Measurements from ENCODE around the gene ZNF277.

ZNF277 gene

GRCh38 chr7:112206238-112206990 lies at the start of gene ZNF277, which contains the start of gene DOCK4:
Gene ZNF277, plus strand, starts transcription at chr7:112206695. Its CDS starts 22 bp downstream, at chr7:112206717.
Gene DOCK4, minus strand, starts transcription at chr7:112206399. Its CDS starts 261 bp downstream, at chr7:112206138.
- peak; percentile 100 for DNase-seq

DNA sequence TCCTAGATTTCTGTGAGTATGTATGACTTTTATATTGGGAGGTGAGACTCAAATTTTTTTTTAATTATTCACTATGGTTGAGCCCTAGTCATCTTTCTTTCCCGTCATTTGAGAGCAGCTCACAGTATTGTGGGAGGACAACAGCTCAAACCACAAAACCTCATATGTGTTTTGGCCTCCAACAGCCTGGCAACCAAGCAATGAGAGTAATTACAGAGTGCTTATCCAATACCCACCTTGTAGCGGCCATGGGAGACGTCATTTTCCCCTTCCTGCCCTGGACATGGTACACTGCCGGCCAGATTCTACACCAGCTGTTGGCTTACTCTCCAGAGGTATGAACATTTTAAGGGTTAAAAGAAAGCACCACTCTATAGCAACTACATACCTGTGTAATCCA lies 49.4 kb upstream of the ZNF277 start:
- no peak for DNase-seq

DNA sequence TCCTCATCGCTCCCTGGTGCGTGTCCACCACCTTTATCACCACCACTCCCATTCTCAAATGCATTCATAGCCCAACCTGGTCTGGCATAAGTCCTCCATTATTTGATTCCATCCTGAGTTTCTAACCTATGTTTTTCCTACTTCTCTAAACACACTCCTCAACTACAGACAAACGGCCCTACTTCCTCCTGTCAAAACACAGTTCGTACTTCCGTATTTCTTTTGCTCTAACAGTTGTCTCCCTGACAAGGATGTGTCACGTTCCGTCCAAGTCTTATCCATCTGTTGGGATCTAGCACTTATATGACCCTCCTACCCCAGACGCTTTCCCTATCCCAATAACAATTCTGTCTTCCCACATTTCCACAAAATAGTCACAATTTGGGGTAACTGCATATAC lies 47.1 kb upstream of the ZNF277 start:
- DNase-seq = no peak

- DNase-seq = no peak
These were observed 46.2 kb upstream of the ZNF277 start for GRCh38 chr7:112160130-112160770.

DNA sequence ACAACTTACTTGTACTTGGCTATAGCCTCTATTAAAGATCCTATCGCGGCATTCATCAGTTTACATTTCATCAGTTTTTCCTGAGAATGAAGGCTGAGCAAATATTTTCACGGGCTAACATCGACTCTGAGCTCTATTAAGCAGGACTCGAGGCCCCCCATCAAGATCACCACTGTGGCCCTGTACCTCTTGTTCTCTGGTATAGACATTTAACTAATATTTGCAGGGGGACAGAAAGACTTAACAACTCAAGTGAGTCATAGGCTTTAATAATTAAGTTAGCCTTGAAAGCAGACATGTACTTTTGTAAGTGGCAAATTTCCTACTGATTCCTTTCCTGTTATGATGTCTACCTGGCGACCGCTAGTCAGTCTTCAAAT lies 45.7 kb upstream of the ZNF277 start:
- DNase-seq = no peak

DNA sequence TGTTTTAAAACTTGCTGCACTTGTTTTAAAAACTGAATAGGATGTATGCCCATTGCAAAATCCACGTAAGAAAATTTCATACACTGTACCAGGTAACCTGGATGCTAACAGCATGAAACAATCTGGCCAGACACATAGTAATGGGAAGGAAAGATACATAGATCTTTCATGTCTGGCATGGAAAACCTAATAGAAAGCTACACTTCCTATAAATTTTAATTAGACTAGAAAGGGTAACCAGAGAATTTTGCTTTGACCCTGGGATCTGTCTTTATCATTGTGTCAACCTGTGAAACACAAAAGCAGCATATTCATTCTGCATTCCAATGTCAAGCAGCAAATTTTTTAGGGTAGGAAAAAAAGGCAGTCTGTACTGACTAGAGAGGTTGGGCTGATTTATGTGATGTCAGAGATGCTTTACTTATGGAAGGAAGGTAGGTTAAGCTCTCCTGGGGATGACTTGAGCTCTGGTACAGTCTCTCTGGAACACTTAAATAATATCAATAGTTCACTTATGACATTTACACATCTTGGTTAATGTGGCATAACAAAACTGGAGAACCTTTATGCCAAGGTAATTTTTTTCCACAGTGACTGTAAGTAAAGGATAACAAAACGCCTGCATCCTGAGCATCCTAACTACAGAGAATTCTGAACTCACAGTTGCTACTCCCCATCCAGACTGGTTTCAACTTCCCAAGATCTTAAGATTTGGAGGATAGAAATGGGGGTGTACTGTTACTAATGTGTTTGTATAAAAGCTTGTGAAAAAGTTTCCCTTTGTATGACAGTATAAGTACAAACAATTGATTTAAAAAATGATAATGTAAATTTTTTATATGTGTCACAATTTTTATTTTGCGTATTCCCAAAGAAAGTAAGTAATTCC lies 45.0 kb upstream of the ZNF277 start:
- DNase-seq = no peak

DNA sequence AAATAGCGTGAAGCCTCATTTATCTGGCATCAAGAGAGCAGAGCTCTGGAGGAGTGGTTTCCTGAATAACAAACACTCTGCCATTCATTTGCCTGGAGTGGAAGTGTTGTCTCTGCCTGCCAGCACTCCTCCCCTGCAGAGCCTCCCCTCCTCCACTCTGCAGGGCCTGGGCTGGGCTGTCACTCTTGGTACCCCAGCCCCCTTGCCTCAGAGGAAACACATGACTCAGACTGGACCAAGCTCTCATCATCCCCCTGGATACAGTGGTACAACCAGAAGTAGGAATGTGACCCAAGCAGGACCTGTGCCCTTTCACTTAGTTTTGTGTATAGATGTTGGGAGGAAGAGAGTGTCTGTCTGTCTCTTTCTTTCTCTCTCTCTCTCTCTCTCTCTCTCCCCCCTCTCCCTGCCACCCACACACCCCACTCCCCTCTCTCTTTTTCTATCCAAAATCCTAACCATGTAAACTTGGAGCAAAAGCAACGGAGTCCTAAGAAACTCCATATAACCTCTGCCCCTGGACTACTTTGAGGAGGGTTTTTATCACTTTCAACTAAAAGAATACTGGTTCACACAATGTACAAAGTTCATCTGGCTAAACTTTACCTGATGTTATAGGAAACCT lies 44.2 kb upstream of the ZNF277 start:
- peak; percentile 71 for DNase-seq

DNA sequence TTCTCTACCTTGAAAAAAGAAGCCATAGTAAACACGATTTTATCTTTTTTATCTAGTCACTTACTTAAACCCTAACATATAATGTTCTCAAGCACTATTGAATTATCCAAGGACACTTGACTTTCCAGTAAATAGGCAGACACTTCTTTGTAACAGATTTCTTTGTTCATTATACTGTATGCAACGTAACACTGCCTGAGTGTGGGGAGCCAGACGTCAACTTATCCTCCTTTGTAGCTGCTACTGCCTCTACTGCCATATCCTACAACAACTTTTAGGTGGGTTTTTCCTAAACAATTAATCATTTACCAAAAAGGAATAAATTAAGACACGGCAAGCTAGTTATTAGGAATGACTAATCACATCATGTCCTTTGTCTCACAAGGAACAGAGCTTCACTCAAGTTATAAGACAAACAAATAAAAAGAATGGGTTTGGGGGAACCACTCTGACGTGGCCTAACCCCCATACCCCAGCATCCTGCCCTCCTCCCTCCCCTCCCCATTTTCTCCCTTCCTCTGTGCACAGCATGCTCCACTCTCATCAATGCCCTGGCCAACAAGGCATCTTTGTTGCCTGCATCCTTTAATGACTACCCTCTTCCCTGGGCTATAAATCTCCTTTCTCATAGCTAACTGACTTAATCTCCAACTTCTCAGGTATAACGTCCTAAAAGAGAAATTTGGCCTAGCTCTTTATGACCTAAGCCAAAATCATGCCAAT lies 43.5 kb upstream of the ZNF277 start:
- peak; percentile 31 for DNase-seq

DNA sequence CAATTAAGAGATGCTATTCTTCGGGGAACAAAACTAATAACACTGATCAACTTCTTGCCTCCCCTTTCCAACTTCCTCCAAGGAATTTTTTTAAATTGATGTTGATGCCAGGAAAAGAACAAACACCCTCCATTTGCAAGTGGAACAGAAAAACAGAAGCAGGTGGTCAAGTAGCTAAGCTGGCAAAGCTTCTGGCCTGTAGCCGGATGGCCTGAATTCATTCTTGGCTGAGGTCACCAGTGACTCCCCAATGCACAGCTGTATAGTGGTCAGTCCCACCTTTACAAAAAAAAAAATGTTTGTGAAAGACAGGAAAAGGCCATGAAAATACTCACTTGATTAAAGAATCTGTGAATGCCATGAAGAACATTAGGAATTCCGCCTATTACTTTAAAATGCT lies 39.3 kb upstream of the ZNF277 start:
- no peak for DNase-seq

DNA sequence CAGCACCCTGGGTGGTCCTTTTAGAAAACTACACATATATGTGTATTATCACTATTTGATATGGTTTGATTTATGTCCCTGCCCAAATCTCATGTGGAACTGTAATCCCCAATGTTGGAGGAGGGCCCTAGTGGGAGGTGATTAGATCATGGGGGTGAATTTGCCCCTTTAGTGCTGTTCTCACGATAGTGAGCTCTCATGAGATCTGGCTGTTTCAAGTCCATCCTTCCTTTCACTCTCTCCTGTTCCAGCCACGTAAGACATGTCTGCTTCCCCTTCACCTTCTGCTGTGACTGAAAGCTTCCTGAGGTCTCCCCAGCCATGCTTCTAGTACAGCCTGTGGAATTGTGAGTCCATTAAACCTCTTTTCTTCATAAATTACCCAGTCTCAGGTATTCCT lies 37.6 kb upstream of the ZNF277 start:
- DNase-seq = no peak

- no peak for DNase-seq
These were observed 34.8 kb upstream of the ZNF277 start for GRCh38 chr7:112171673-112172072.

DNA sequence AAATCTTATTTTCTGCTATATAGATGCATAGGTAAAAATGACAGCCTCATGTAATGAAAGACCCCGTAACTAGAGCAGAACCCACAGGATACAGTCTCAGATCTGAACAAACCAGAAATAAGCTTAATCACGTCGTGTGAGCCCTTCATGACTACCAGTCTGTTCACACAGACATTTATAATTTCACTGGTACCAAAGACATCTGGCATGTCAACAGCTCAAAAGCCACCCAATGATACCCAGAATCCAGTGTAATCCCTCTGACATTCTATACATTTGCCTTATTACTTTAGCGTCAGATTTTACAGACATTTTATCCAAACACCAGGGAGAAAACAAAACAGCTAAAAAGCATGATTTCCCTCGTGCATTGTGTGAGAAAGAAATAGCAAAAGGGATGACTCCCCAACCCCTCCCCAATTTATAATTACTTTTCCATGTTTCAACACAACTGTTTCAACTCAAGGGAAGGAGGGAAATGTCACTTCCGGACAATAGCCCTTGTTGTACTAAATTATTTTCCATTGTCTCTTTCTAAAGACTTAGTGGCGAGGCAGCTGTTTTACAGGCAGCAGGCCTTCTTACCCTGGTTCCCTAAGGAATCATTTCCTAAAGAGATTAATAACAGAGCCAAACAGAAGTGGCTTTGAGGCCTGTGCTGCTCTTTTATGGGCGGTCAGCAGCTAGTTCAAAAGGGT lies 33.5 kb upstream of the ZNF277 start:
- DNase-seq = peak; percentile 30

GRCh38 chr7:112173568-112173905 lies 33.0 kb upstream of the ZNF277 start:
- DNase-seq = no peak

DNA sequence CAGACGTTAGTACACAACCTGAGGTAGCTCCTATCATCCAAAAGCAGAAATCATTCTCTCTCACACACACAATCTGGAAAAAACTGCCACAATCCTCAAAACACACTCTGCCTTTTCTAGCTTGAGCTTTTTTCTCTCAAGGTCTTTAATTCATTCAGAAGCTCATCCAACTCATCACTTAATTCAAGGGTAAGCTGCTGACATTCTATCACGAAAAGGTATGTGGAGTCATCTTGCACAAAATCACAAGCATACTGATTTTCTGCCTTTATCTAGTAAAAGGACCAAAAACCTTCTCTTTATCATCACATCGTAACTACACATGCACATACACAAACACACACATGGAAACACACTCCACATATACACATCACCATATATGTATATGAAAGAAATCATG lies 32.3 kb upstream of the ZNF277 start:
- DNase-seq = no peak

DNA sequence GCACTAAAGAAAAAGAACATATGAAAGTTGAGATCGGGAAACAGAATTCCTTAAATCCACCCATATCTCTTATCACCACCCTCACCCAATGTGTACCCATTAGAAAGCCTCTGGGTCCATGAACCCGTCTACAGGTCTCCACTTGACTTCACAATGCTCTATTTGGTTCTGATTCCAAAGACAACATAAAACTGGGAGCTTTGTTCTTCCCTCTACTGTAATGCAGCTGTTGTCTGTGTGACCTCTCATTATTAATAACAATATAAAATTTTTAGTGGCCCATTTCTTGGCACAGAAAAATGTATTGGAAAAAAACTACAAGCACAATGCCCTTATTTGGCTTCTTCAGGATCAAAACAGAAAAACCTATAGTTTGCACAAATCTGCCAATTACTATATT lies 30.3 kb upstream of the ZNF277 start:
- no peak for DNase-seq

DNA sequence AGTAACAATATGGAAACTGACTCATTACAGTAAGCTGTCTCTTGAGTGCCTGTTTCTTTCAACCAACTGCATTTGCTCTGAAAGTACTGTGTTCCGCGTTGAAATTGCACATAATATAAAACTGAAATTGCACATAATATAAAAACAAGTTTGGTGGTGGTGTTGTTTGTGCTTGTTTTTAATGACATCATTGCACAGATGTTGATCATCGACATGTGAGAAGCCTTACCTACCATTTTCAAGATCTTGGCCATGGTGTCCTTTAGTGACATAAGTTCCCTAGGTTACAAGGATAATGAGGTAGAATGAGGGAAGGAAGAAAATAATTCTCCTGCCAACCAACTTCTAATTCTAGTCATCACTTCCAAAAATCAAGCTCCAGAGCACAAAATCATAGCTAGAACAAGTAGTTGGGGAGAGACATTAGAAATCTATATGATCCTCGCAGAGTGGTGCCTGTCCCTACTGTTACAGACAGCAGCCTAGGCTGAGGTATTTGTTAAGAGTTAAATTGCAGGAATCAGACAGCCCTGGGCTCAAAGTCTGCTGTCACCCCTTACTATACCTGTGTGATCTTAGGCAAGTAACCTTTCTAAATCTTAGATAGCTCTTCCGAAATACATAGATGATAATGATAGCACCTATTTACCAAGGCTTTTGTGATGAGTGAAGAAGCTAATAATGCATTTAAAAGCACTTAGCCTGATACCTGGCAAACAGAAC lies 29.6 kb upstream of the ZNF277 start:
- DNase-seq = no peak

DNA sequence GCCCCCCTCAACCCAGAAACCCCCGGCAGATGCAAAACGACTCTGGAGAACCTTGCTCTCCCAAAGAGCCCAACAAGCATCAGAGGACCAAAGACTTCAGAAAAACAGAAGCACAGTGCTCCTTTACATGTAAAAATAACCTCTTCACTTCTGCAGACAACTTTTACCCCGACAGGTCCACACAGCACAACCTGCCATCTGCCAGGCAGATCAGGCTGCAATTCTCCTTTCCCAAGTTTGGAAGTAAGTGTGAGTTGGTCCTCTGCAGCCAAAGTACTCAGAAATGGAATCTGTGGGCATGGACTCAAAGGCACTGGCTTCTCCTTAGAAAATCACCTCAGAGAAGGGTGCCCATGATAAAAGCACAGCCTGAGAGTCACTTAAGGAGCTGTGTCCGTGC lies 26.3 kb upstream of the ZNF277 start:
- no peak for DNase-seq

DNA sequence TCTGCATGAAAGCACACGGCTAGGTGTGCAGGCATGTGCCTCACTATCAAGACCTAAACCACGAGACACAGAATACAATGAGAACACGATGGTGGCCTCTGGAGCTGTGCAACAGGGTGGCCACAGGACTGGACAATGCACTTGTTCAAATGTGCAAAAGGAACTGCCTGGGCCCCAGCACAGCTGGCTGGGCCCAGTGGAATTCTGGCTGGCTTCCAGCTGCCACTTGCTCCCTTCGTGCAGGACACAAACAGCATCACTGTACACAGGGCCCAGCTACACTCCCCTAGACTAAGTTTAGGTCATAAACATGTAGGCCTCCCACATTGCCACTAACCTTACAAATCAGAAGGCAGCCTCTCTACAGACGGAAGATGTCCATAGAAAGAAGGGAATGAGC lies 23.7 kb upstream of the ZNF277 start:
- no peak for DNase-seq

GRCh38 chr7:112183266-112183665 lies 23.2 kb upstream of the ZNF277 start:
- no peak for DNase-seq

GRCh38 chr7:112184455-112184854 lies 22.0 kb upstream of the ZNF277 start:
- DNase-seq = no peak

Data from NCI-H1092 treated with DMSO at 0.1 percent for 48 hours (cell line).